Astrocyte (in vitro differentiated cells and primary cell): ENCODE results near the gene PLXNB2. TPM values are rescaled to one million over a fixed set of nuclear protein-coding genes. Genes with fewer than 3 reads are reported as not detected.
A peak's percentile ranks its signal among the peaks of the same experiment; 100 is the strongest.

Source experiments
- DNase-seq: peaks from one replicate; pipeline ENCODE4 v3.0.0-alpha.2; 2010; ENCODE audit warnings: low read depth
- FAIRE-seq: peaks from 2 replicates; lab custom pipeline; 2011; peaks lifted over from hg19 to GRCh38; lab: Jason Lieb, UNC
- H2AFZ ChIP-seq: 2 replicates; pipeline ENCODE4 v1.6.0; 2012; ENCODE audit warnings: low read depth, low read length, inconsistent platforms
- H3K27ac ChIP-seq: 2 replicates; pipeline ENCODE4 v1.5.1; 2011; ENCODE audit warnings: low read depth, low read length, inconsistent platforms
- H3K27me3 ChIP-seq: 2 replicates; pipeline ENCODE4 v1.6.0; 2011; ENCODE audit warnings: low read length, inconsistent platforms; ENCODE audit not compliant: insufficient read depth
- H3K36me3 ChIP-seq: 2 replicates; pipeline ENCODE4 v1.5.1; 2011; ENCODE audit warnings: low read length, inconsistent platforms; ENCODE audit not compliant: insufficient read depth
- H3K4me1 ChIP-seq: 2 replicates; pipeline ENCODE4 v1.5.1; 2011; ENCODE audit warnings: low read length, inconsistent platforms; ENCODE audit not compliant: insufficient read depth
- H3K4me2 ChIP-seq: 2 replicates; pipeline ENCODE4 v1.6.0; 2012; ENCODE audit warnings: low read length, inconsistent platforms
- H3K4me3 ChIP-seq: 2 replicates; pipeline ENCODE4 v1.5.1; 2011; ENCODE audit warnings: low read depth, mild to moderate bottlenecking, low read length, inconsistent platforms; ENCODE audit not compliant: insufficient read depth
- H3K79me2 ChIP-seq: 2 replicates; pipeline ENCODE4 v1.6.0; 2012; ENCODE audit warnings: mild to moderate bottlenecking, low read length, inconsistent platforms; ENCODE audit not compliant: insufficient read depth
- H3K9ac ChIP-seq: 2 replicates; pipeline ENCODE4 v1.6.0; 2012; ENCODE audit warnings: mild to moderate bottlenecking, low read length, inconsistent platforms
- H3K9me3 ChIP-seq: 2 replicates; pipeline ENCODE4 v1.5.1; 2012; ENCODE audit warnings: low read depth, mild to moderate bottlenecking, low read length, inconsistent platforms; ENCODE audit not compliant: insufficient read depth
- H4K20me1 ChIP-seq: 2 replicates; pipeline ENCODE4 v1.6.0; 2012; ENCODE audit warnings: low read length, inconsistent platforms; ENCODE audit not compliant: insufficient read depth
- H3K27ac Mint-ChIP-seq: one replicate; pipeline ENCODE4 v1.8.0; 2021; ENCODE audit warnings: mild to moderate bottlenecking, mixed read lengths; ENCODE audit not compliant: unreplicated experiment
- H3K27me3 Mint-ChIP-seq: one replicate; pipeline ENCODE4 v1.8.0; 2021; ENCODE audit warnings: low read depth, mixed read lengths; ENCODE audit not compliant: unreplicated experiment
- H3K36me3 Mint-ChIP-seq: one replicate; pipeline ENCODE4 v1.8.0; 2021; ENCODE audit warnings: low read depth, mixed read lengths; ENCODE audit not compliant: unreplicated experiment
- H3K4me1 Mint-ChIP-seq: one replicate; pipeline ENCODE4 v1.8.0; 2021; ENCODE audit warnings: low read depth, mixed read lengths; ENCODE audit not compliant: unreplicated experiment
- H3K4me3 Mint-ChIP-seq: one replicate; pipeline ENCODE4 v1.8.0; 2021; ENCODE audit warnings: mild to moderate bottlenecking, moderate library complexity, mixed read lengths; ENCODE audit not compliant: unreplicated experiment
- H3K9me3 Mint-ChIP-seq: one replicate; pipeline ENCODE4 v1.8.0; 2021; ENCODE audit warnings: mild to moderate bottlenecking, mixed read lengths; ENCODE audit not compliant: unreplicated experiment
- CTCF ChIP-seq: IDR thresholded peaks from 2 replicates; pipeline ENCODE4 v1.5.1; 2011; ENCODE audit warnings: low read depth, mild to moderate bottlenecking, inconsistent platforms, low read length, moderate library complexity; ENCODE audit not compliant: insufficient read depth
- EZH2 ChIP-seq: IDR thresholded peaks from 2 replicates; pipeline ENCODE4 v1.6.1; 2012; ENCODE audit warnings: mild to moderate bottlenecking, low read length, inconsistent platforms; ENCODE audit not compliant: insufficient read depth
- total RNA-seq: library from RNA; stranded (reverse); gene quantifications from 2 replicates; pipeline ENCODE4 v1.2.1, GENCODE V29; 2021

The PLXNB2 gene
- total RNA-seq, 1 donor from 2014 or later, result 327 TPM

- peak overlapping the region; percentile 20 for H3K4me3 Mint-ChIP-seq
Observed at GRCh38 chr22:50310031-50310722, 2.7 kb upstream of the PLXNB2 start.

GRCh38 chr22:50309601-50309991 is 2.1 kb upstream of the PLXNB2 start:
- DNase-seq (no peak), FAIRE-seq (no peak)
- Mint-ChIP-seq H3K27me3 (peaks cover 4% of the 10 kb centered on the region), H3K4me1 (peaks cover 12% of the 10 kb centered on the region), H3K36me3 (peaks cover 2% of the 10 kb centered on the region), H3K4me3 (no peak overlapping the region), H3K9me3 (peaks cover 2% of the 10 kb centered on the region), H3K27ac (no peak overlapping the region)
- H3K9me3 ChIP-seq, result no peaks in the 10 kb centered on the region
- TF ChIP-seq EZH2 (no peak), CTCF (no peak)
- no peaks in the 10 kb centered on the region for H3K27me3 ChIP-seq
- H3K4me1 ChIP-seq, result peaks cover 32% of the 10 kb centered on the region
- no peak overlapping the region for H3K4me2 ChIP-seq
- peaks cover 25% of the 10 kb centered on the region for H3K79me2 ChIP-seq
- no peak overlapping the region for H3K4me3 ChIP-seq
- no peaks in the 10 kb centered on the region for H3K36me3 ChIP-seq
- H4K20me1 ChIP-seq, result peaks cover 13% of the 10 kb centered on the region
- no peak overlapping the region for H3K9ac ChIP-seq
- H3K27ac ChIP-seq, result no peak overlapping the region
- H2AFZ ChIP-seq, result no peak overlapping the region

More at GRCh38 chr22:50310031-50310722, 2.7 kb upstream of the PLXNB2 start:
- H3K36me3 ChIP-seq, result no peaks in the 10 kb centered on the region
- H3K4me3 ChIP-seq, result no peak overlapping the region
- H3K9ac ChIP-seq, result no peak overlapping the region
- H3K9me3 Mint-ChIP-seq, result peaks cover 2% of the 10 kb centered on the region
- peaks cover 7% of the 10 kb centered on the region for H4K20me1 ChIP-seq
- no peak overlapping the region for H2AFZ ChIP-seq
- no peaks in the 10 kb centered on the region for H3K27me3 ChIP-seq
- H3K4me1 ChIP-seq, result peaks cover 26% of the 10 kb centered on the region
- H3K27ac ChIP-seq, result no peak overlapping the region
- no peak for FAIRE-seq
- H3K9me3 ChIP-seq, result no peaks in the 10 kb centered on the region
- peaks cover 2% of the 10 kb centered on the region for H3K36me3 Mint-ChIP-seq
- H3K27me3 Mint-ChIP-seq, result peaks cover 5% of the 10 kb centered on the region
- peaks cover 19% of the 10 kb centered on the region for H3K79me2 ChIP-seq
- no peak overlapping the region for H3K4me2 ChIP-seq
- H3K4me1 Mint-ChIP-seq, result peaks cover 12% of the 10 kb centered on the region
- no peak for TF ChIP-seq EZH2
- TF ChIP-seq CTCF, result no peak
- H3K27ac Mint-ChIP-seq, result no peak overlapping the region
- DNase-seq, result no peak

GRCh38 chr22:50308986-50309600 is 1.6 kb upstream of the PLXNB2 start:
- Histone ChIP-seq H4K20me1 (peaks cover 16% of the 10 kb centered on the region), H3K4me3 (no peak overlapping the region), H3K79me2 (peaks cover 30% of the 10 kb centered on the region), H3K9me3 (no peaks in the 10 kb centered on the region), H3K4me2 (peak overlapping the region; percentile 35), H3K9ac (peak overlapping the region; percentile 8), H2AFZ (no peak overlapping the region), H3K36me3 (no peaks in the 10 kb centered on the region), H3K4me1 (peaks cover 37% of the 10 kb centered on the region), H3K27ac (no peak overlapping the region), H3K27me3 (no peaks in the 10 kb centered on the region)
- Mint-ChIP-seq H3K4me1 (peaks cover 14% of the 10 kb centered on the region), H3K4me3 (peak overlapping the region; percentile 82), H3K27me3 (no peaks in the 10 kb centered on the region), H3K9me3 (no peaks in the 10 kb centered on the region), H3K27ac (peak overlapping the region; percentile 94), H3K36me3 (peaks cover 2% of the 10 kb centered on the region)
- no peak for DNase-seq
- no peak for TF ChIP-seq CTCF
- no peak for TF ChIP-seq EZH2
- FAIRE-seq, result no peak
